Muscle of back (tissue), 10 donors: Measurements from ENCODE around the gene PHC1. TPM values are rescaled to one million over a fixed set of nuclear protein-coding genes. Genes with fewer than 3 reads are reported as not detected.

Experiments
- polyA plus RNA-seq, 10 donors: library from polyadenylated mRNA; unstranded; fragments of 120-200 nt; gene quantifications; one replicate each; pipeline ENCODE4 v1.2.1, GENCODE V29; 2013; ENCODE audit not compliant: insufficient read length in 10 of 10

The PHC1 gene
- polyA plus RNA-seq, 10 donors, result 30.7 to 56.5 (median 39.0) TPM

Other genes starting within 250 kb of the PHC1 start
- 100 to 1,000 TPM in 3 of 10 donors, 10 to 100 TPM in 7; 62.8 to 123 (median 80.6) TPM for gene RIMKLB, start 216.5 kb upstream of the PHC1 start, polyA plus RNA-seq
- 1 to 10 TPM in 2 of 10 donors, under 1 TPM in 7, not detected in 1; 0.08 to 9.2 (median 0.27) TPM for gene A2ML1, start 91.9 kb upstream of the PHC1 start, polyA plus RNA-seq
- gene M6PR, start 35.1 kb downstream of the PHC1 start, polyA plus RNA-seq, result 100 to 1,000 TPM in 9 of 10 donors, 10 to 100 TPM in 1; 92.6 to 120 (median 115) TPM
- 1 to 10 TPM; 2.2 to 6.8 (median 3.2) TPM for gene KLRG1, start 75.0 kb downstream of the PHC1 start, polyA plus RNA-seq
- 100 to 1,000 TPM; 233 to 403 (median 301) TPM for gene A2M, start 201.4 kb downstream of the PHC1 start, polyA plus RNA-seq